SK-N-SH (cell line): ENCODE results near the gene EFCC1. TPM values are rescaled to one million over a fixed set of nuclear protein-coding genes. Genes with fewer than 3 reads are reported as not detected.

ENCODE experiments used
- CTCF ChIA-PET: fragments of 300-600, 350-600 bp; formaldehyde crosslinking; extraction: SDS; loops from one replicate; lab custom pipeline; 2021; lab: Yijun Ruan, JAX
- POLR2A ChIA-PET: fragments of 350-600 bp; sonication (Branson Sonifier 250); formaldehyde crosslinking; extraction: SDS; loops from one replicate; lab custom pipeline; 2020; ENCODE audit warnings: antibody characterized with exemption, inconsistent platforms; lab: Yijun Ruan, JAX
- DNase-seq: peaks from one replicate; pipeline ENCODE4 v3.0.0; 2012
- H2AFZ ChIP-seq: fragments of 200-600 bp; sonication (generic); 2 replicates; pipeline ENCODE4 v1.8.1; 2016; ENCODE audit warnings: antibody characterized with exemption, mild to moderate bottlenecking, low read depth
- H3F3A ChIP-seq: fragments of 200-600 bp; sonication (generic); replicated peaks from 2 replicates; pipeline ENCODE3; 2016; ENCODE audit warnings: antibody characterized with exemption, mild to moderate bottlenecking; ENCODE audit not compliant: insufficient read depth
- H3K27ac ChIP-seq, 2 experiments: fragments of 200-500 bp in 1 of 2; fragments of 200-600 bp in 1 of 2; sonication (Bioruptor generic) in 1 of 2; sonication (generic), shearing (Covaris generic) in 1 of 2; 2 replicates each; pipeline versions ENCODE4 v1.5.1 to v1.6.1; 2014 to 2016; ENCODE audit warnings: low read depth in 2 of 2, inconsistent platforms in 1 of 2, low read length in 1 of 2, mild to moderate bottlenecking in 1 of 2, mixed read lengths in 1 of 2
- H3K27me3 ChIP-seq: fragments of 200-600 bp; sonication (generic), shearing (Covaris generic); 2 replicates; pipeline ENCODE4 v1.6.1; 2016; ENCODE audit warnings: mixed run types; ENCODE audit not compliant: insufficient read depth
- H3K36me3 ChIP-seq, 2 experiments: fragments of 200-500 bp in 1 of 2; fragments of 200-600 bp in 1 of 2; sonication (Bioruptor generic) in 1 of 2; sonication (generic) in 1 of 2; replicated peaks in 1 of 2; 2 replicates each; pipeline versions ENCODE3 to v1.5.1; 2014 to 2016; ENCODE audit warnings: low read length in 1 of 2, mild to moderate bottlenecking in 1 of 2; ENCODE audit not compliant: insufficient read depth in 2 of 2, control insufficient read depth in 1 of 2
- H3K4me1 ChIP-seq, 2 experiments: fragments of 200-500 bp in 1 of 2; fragments of 200-600 bp in 1 of 2; sonication (Bioruptor generic) in 1 of 2; sonication (generic), shearing (Covaris generic) in 1 of 2; 2 replicates each; pipeline versions ENCODE4 v1.5.1 to v1.6.1; 2014 to 2016; ENCODE audit warnings: low read depth in 1 of 2, low read length in 1 of 2, mixed run types in 1 of 2; ENCODE audit not compliant: insufficient read depth in 2 of 2, control insufficient read depth in 1 of 2
- H3K4me2 ChIP-seq: fragments of 200-600 bp; sonication (generic), shearing (Covaris generic); 2 replicates; pipeline ENCODE4 v1.6.1; 2017; ENCODE audit warnings: mixed run types
- H3K4me3 ChIP-seq, 2 experiments: fragments of 200-500 bp in 1 of 2; fragments of 200-600 bp in 1 of 2; sonication (Bioruptor generic) in 1 of 2; sonication (generic), shearing (Covaris generic) in 1 of 2; 2 replicates each; pipeline versions ENCODE4 v1.5.1 to v1.8.1; 2014 to 2016; ENCODE audit warnings: low read depth in 2 of 2, inconsistent platforms in 1 of 2, low read length in 1 of 2, mild to moderate bottlenecking in 1 of 2, mixed read lengths in 1 of 2, moderate library complexity in 1 of 2
- H3K79me2 ChIP-seq: fragments of 200-600 bp; sonication (generic); 2 replicates; pipeline ENCODE4 v1.8.1; 2017; ENCODE audit warnings: mild to moderate bottlenecking; ENCODE audit not compliant: insufficient read depth
- H3K9ac ChIP-seq: fragments of 200-600 bp; sonication (generic); 2 replicates; pipeline ENCODE4 v1.6.1; 2017; ENCODE audit warnings: mixed run types
- H3K9me2 ChIP-seq: fragments of 200-600 bp; sonication (generic); 2 replicates; pipeline ENCODE4 v1.6.1; 2017; ENCODE audit warnings: mixed run types
- H3K9me3 ChIP-seq: fragments of 200-600 bp; sonication (generic); 2 replicates; pipeline ENCODE4 v1.6.1; 2017; ENCODE audit warnings: mixed run types, mild to moderate bottlenecking, moderate library complexity
- H4K20me1 ChIP-seq: fragments of 200-600 bp; sonication (generic); 2 replicates; pipeline ENCODE4 v1.6.1; 2017; ENCODE audit warnings: mild to moderate bottlenecking, mixed run types; ENCODE audit not compliant: insufficient read depth
- CHD2 ChIP-seq: fragments of 150-350 bp; IDR thresholded peaks from 2 replicates; pipeline ENCODE4 v1.6.1; 2018; ENCODE audit warnings: low read length; ENCODE audit not compliant: partially characterized antibody
- EP300 ChIP-seq, 2 experiments: IDR thresholded peaks; 2 replicates each; pipeline versions ENCODE4 v1.4.0 to v1.6.1; 2012; ENCODE audit warnings: borderline replicate concordance in 1 of 2, low read depth in 1 of 2, low read length in 1 of 2
- GABPA ChIP-seq: IDR thresholded peaks from 2 replicates; pipeline ENCODE4 v1.4.0; 2012; ENCODE audit warnings: low read depth, mild to moderate bottlenecking
- GATA2 ChIP-seq: sonication (generic); formaldehyde crosslinking; IDR thresholded peaks from 2 replicates; pipeline ENCODE4 v1.5.0; 2020; ENCODE audit warnings: mild to moderate bottlenecking, missing genetic modification reagents
- JUND ChIP-seq: IDR thresholded peaks from 2 replicates; pipeline ENCODE4 v1.4.0; 2012
- MEF2A ChIP-seq: IDR thresholded peaks from 2 replicates; pipeline ENCODE4 v1.4.0; 2012; ENCODE audit warnings: low read depth, borderline replicate concordance
- NFIC ChIP-seq: IDR thresholded peaks from 2 replicates; pipeline ENCODE4 v1.4.0; 2012; ENCODE audit warnings: borderline replicate concordance
- POLR2AphosphoS5 ChIP-seq: IDR thresholded peaks from 2 replicates; pipeline ENCODE4 v1.6.1; 2012; ENCODE audit warnings: low read depth, low read length
- RAD21 ChIP-seq: IDR thresholded peaks from 2 replicates; pipeline ENCODE4 v1.6.1; 2012; ENCODE audit warnings: mild to moderate bottlenecking, low read length
- RCOR1 ChIP-seq: fragments of 150-350 bp; IDR thresholded peaks from 2 replicates; pipeline ENCODE4 v1.6.1; 2017; ENCODE audit warnings: antibody characterized with exemption, low read length
- RFX5 ChIP-seq: IDR thresholded peaks from 2 replicates; pipeline ENCODE4 v1.6.1; 2012; ENCODE audit warnings: mild to moderate bottlenecking, improper control_type of control experiment, low read length
- RXRA ChIP-seq: IDR thresholded peaks from 2 replicates; pipeline ENCODE4 v1.4.0; 2012; ENCODE audit warnings: low read depth, mild to moderate bottlenecking, borderline replicate concordance
- SIN3A ChIP-seq: IDR thresholded peaks from 2 replicates; pipeline ENCODE4 v1.6.1; 2012; ENCODE audit warnings: low read depth, mild to moderate bottlenecking, low read length, moderate library complexity, borderline replicate concordance
- TCF12 ChIP-seq: IDR thresholded peaks from 2 replicates; pipeline ENCODE4 v1.4.0; 2012
- TEAD4 ChIP-seq: IDR thresholded peaks from 2 replicates; pipeline ENCODE4 v1.4.0; 2012; ENCODE audit warnings: mild to moderate bottlenecking, borderline replicate concordance; ENCODE audit not compliant: insufficient read depth
- WGBS: methylation state at CpG from one replicate; pipeline ENCODE4 v1.1.6; 2017; ENCODE audit warnings: low lambda C conversion rate; 5-methylcytosine and 5-hydroxymethylcytosine counted together
- polyA plus RNA-seq, 3 experiments: library from polyadenylated mRNA; depleted of rRNA; stranded (reverse); fragments of >200 nt; gene quantifications; 2 replicates each; pipeline ENCODE4 v1.2.3, GENCODE V29; 2012
- TF ChIP-seq, protein P1 (sequence below): IDR thresholded peaks from 2 replicates; pipeline ENCODE4 v1.4.0; 2012; ENCODE audit warnings: low read depth
- TF ChIP-seq, protein P2 (sequence below): fragments of 150-350 bp; IDR thresholded peaks from 2 replicates; pipeline ENCODE4 v1.6.1; 2016; ENCODE audit warnings: mild to moderate bottlenecking, low read depth, low read length
- TF ChIP-seq, protein P3 (sequence below): IDR thresholded peaks from 2 replicates; pipeline ENCODE4 v1.4.0; 2012; ENCODE audit warnings: low read depth, borderline replicate concordance

The EFCC1 gene
- polyA plus RNA-seq, 1 of the 3 experiments (the other 2 are of a cell fraction): not detected

DNA sequence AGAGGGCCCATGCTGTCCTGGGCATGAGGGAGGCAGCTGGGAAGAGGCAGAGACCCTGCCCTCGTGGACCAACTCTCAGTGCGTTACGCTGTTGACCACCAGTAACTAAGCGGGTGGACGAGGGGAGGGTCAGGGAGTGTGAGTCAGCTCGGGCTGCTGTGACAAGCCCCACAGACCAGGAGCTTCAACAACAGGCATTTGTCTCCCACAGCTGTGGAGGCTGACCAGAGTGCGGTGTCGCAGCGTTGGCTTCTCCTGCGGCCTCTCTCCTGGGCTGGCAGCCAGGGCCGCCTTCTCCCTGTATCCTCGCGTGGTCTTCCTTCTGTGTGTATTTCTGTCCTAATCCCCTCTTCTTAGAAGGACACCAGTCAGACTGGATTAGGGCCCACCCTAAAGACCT, 13.0 kb downstream of the EFCC1 start (continued):
- TF ChIP-seq CHD2 (no peak), RFX5 (no peak)

DNA sequence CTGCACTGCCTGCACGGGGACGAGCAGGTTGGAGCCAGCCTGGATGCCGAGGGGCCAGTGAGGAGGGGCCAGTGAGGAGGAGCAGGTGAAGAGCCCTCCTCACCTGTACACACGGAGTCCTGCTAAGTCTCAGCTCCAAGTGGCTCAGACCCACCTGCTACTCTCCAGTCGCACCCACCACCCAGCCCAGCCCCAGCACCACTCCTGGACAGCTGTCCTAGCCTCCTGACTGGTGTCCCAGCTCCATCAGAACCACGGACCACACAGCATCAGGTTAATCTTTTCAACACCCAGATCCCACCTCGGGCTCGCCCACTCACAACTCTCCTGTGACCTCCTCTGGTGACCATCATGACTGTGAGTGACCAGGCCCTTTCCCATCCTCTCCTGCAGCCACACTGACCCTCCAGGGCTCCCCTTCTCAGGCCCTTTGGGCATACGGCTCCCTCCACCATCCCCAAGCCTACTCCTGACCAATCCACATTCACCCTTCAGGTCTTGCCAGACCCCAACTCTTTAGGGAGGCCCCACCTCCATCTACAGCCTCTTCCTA, 13.8 kb downstream of the EFCC1 start:
- TF ChIP-seq, protein P1, sequence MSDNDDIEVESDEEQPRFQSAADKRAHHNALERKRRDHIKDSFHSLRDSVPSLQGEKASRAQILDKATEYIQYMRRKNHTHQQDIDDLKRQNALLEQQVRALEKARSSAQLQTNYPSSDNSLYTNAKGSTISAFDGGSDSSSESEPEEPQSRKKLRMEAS: no peak
- TF ChIP-seq MEF2A: no peak
- TF ChIP-seq, protein P2, sequence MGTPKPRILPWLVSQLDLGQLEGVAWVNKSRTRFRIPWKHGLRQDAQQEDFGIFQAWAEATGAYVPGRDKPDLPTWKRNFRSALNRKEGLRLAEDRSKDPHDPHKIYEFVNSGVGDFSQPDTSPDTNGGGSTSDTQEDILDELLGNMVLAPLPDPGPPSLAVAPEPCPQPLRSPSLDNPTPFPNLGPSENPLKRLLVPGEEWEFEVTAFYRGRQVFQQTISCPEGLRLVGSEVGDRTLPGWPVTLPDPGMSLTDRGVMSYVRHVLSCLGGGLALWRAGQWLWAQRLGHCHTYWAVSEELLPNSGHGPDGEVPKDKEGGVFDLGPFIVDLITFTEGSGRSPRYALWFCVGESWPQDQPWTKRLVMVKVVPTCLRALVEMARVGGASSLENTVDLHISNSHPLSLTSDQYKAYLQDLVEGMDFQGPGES: no peak
- TF ChIP-seq EP300 (IDR thresholded peaks at IDR 0.05; ENCODE audit: borderline replicate concordance in 1 of 2, low read depth in 1 of 2, low read length in 1 of 2): no peak
- TF ChIP-seq JUND: no peak
- TF ChIP-seq GABPA: no peak
- TF ChIP-seq, protein P3, sequence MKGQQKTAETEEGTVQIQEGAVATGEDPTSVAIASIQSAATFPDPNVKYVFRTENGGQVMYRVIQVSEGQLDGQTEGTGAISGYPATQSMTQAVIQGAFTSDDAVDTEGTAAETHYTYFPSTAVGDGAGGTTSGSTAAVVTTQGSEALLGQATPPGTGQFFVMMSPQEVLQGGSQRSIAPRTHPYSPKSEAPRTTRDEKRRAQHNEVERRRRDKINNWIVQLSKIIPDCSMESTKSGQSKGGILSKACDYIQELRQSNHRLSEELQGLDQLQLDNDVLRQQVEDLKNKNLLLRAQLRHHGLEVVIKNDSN: no peak
- TF ChIP-seq GATA2 (CRISPR knock-in tag): no peak
- no peak for TF ChIP-seq RXRA
- no peak for TF ChIP-seq SIN3A
- TF ChIP-seq RAD21: no peak
- no peak for TF ChIP-seq TCF12
- TF ChIP-seq RCOR1: no peak
- no peak for TF ChIP-seq NFIC
- no peak for TF ChIP-seq RFX5
- TF ChIP-seq TEAD4: no peak
- no peak for TF ChIP-seq POLR2AphosphoS5
- TF ChIP-seq, all 33 proteins: peak for 0
- Histone ChIP-seq H3F3A (no peaks in the 10 kb centered on the region), H3K9me2 (no peaks in the 10 kb centered on the region), H3K27ac (no peak overlapping the region), H4K20me1 (no peaks in the 10 kb centered on the region), H3K4me1 (peaks cover 0 to 8% of the 10 kb centered on the region in 2 experiments; a peak in 1 of 4 replicates), H3K9ac (no peak overlapping the region), H3K79me2 (no peaks in the 10 kb centered on the region), H3K9me3 (no peaks in the 10 kb centered on the region), H3K36me3 (no peaks in the 10 kb centered on the region), H2AFZ (no peak overlapping the region), H3K4me3 (no peak overlapping the region), H3K27me3 (no peaks in the 10 kb centered on the region), H3K4me2 (no peak overlapping the region)
- POLR2A ChIA-PET: no interaction called here
- CTCF ChIA-PET: interaction anchor here (1.6 to 7.3 kb wide), 5 partner anchors 9 to 44 kb away, joined by 4 to 46 read pairs (median 9); no protein-coding TSS in a partner anchor
- DNase-seq: no peak
- WGBS: 65% methylated on average over 8 of the region's 9 CpGs
